KBM-7 (cell line): Measurements from ENCODE around the gene NDUFAF8.
"Not testable (repeated sequence)": the region's sequence is repeated elsewhere in the genome, so short reads cannot be mapped to it uniquely, and the experiment has no call there.

Experiments
- DNase-seq: peaks from one replicate; pipeline ENCODE4 v3.0.0-alpha.2; 2015
- in situ Hi-C: fragments of 300-500 bp; cut with MboI; formaldehyde crosslinking; loops from 2 replicates; pipeline ENCODE4 v1.14.3; 2020; ENCODE audit warnings: low sequenced_read_pairs, low pct_unique_long_range_greater_than_20kb, mixed read lengths

NDUFAF8 gene

DNA sequence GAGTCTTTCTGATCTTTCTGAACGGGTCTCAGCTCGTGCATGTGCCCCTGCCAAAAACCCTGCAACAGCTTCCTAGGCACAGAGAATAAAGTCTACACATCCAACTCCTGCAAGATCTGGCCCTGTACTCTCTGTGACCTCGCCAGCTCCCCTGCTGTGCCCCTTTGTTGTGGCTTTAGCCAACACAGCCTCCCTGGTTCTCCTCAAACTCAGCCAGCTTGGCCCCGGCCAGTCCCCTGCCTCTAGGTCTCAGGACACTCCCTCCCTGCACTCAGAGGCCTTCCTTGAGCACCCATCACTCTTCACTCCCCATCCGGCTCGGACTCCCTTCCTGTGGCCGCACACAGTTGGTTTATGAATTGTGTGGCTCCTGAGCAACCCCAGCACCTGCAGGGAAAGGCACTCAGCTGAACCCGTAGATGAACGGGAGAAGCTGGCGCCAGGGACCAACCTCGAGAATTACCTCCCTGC is 17.7 kb upstream of the NDUFAF8 start:
- in situ Hi-C loops: no loop called here
- no peak for DNase-seq

DNA sequence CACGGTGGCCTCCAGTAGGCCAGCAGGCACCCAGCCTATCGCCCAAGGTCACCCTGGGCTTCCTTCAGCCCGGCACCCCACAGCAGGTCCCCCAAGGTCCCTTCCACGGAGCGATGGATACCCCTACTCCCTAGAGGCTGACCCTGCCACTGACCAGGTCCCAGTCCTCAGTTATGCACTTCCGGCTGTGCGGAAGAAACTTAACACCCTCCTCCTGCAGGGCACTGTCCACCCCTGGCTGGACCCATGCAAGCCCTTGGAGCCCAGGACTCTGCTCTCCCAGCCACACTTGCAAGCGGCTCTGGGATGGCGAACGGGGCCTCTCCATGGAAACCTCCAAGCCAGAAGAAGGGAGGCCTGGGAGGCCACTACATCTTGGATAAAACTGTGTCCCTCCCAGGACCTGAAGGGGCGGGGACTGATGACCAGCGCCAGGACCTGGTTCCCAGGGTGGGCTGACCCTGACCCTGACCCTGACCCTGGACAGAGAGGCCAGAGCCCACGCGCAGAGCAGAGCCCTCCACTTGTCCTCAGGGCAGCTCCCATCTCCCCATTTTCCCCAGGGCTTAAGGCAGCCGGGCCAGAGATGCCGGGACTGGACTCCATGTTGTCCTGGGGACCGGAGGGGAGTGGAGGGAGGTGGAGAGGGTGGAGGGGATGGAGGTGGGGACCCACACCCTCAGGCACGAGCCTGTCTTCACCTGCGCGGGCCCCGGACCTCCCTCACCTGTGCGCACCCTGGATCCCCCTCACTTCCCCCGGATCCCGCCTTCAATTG is 17.1 kb upstream of the NDUFAF8 start:
- in situ Hi-C loops: no loop called here
- no peak for DNase-seq

DNA sequence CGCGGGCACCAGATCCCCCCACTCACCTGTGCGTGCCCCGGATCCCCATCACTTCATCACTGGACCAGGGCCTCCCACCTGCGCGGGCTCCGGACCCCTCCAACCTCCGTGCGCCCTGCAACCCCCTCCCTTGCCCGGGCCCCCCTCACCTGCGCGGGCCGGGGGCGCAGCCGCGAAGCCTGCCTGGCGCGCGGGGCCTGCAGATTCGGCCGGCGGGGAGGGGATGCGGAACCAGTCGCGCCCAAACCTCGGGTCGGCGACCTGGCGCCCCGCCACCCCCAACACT is 16.6 kb upstream of the NDUFAF8 start:
- DNase-seq: no peak
- in situ Hi-C loops: no loop called here

DNA sequence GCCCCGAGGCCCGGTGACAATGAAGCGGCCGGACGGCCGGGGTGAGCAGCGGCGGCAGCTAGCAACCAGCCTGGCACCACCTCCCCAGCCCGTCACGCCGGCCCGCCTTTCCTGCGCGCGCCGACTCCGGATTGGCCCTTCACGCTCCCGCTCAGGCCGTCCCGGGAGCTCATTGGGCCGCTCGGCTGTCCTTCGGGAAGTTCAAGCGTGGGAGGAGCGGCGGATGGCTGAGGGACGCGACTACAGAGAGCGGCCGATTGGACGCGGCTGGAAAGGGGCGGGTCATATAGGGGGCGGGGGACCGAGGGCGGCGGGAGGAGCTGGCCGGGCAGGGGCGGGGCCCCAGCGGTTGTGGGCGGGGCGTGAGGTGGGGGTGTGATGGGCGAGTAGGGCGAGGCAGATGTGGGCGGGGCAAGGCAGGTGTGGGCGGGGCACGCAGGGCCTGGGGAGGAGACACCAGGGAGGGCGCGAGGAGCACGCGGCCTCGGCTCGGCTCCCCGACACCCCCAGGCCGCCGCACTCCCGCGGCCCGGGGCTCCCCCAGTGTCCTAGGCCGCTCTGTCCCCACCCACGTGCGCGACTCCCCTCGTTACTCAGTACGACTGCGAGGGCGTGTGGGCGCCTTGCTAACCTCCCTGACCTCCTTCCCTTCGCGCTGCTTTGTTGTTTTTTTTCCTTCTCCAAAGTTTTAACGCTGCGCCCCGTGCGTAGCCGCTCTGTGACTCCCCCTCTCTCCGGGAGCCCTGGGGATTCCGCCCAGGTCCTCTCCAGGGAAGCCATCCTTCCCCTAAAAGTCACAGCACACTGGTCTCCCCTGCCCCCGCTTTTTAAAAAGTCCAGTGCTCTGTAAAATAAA is 16.0 kb upstream of the NDUFAF8 start, which contains the start of gene CEP131:
TSS of gene CEP131 (minus strand) at position 60 of the 856 bp plus-strand sequence. CDS start 2,909 bp downstream, outside the sequence.
- in situ Hi-C loops: no loop called here
- peak; percentile 97 for DNase-seq

DNA sequence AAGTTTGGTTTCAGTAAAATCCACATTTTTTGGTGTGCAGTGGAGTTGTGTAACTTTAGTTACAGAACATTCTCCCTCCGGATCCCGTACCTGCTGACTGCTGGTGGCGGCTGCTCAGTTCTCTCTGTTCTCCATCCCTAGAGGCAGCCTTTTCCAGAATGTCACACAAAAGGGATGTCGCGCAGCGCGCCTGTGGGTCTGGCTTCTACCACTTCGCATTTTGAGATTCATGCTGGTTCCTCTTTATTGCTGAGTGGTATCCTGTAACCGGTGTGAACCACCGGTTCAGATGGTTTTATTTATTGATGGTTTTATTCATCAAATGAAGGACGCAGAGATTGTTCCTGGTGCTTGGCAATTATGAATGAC is 15.4 kb upstream of the NDUFAF8 start:
- in situ Hi-C loops: no loop called here
- peak; percentile 65 for DNase-seq

DNA sequence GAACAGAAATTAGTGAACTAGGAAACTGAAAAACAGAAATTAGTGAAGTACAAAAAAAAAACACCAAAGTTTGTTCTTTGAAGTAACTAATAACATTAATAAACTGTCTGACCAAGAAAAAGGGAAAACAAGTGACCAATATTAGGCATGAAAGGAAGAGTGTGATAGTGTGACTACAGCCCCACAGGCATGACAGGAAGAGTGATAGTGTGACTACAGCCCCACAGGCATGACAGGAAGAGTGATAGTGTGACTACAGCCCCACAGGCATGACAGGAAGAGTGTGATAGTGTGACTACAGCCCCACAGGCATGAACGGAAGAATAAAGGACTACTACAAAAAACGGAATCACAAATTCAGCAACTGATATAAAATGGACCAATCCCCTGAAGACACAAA is 11.5 kb upstream of the NDUFAF8 start:
- DNase-seq, in situ Hi-C loops: not testable (repeated sequence)

DNA sequence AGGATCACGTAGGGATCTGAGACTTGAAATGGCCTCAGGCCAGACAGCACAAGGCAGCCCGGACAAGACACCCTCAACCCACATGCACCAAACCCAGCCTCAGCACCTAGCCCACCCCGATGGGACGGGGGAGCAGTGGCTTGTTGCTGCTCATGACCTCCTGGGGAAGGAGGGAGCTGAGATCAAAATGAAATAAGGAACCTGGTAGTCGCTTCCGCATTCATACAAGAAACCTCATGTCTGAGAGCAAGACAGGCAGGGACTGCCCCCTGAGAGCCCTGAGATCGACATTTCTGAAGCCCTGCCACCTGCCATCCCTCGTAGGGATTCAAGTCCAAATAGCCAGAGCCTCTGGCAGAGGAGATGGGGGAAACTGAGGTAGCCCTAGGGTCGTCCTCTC is 10.7 kb upstream of the NDUFAF8 start:
- in situ Hi-C loops: no loop called here
- DNase-seq: no peak

DNA sequence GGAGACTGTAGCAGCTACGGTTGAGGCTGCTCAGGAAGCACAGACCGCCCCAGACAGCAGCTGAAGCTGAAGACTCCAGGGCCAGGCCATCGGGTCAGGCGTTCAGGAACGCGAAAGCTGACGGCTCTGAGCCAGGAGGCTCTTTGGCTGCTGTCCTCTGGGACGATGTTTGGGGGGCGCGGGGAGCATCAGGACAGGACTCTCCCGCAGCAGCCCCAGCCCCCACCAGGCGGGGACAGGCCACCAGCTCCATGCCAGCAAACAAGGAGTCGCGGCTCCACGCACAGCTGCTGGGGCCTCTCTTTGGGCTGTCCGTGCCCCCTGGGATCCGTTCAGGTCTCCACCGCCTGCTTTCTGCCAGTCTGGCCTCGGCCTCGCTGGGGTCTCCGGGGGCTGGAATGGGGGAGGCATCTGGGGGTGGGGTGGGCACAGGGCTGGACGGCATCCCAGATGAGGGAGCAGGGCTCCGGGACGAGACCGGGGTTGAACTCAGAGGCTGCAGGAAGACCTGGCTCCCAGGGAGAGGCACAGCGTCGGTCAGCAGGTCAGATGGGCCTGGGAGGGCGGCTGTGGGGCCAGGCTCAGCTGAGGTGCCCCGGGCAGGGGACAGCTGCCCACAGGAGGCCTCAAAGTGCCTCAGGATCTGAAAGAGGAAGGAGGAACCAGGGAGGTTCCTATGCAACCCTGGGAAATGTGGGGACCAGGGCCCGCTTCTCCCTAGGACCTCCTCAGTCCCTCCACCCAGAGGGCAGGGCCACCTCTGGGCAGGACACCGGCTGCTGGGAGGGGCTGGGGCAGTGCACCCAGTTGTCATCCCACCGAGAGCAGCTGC is 10.1 kb upstream of the NDUFAF8 start:
- DNase-seq: no peak
- in situ Hi-C loops: no loop called here

DNA sequence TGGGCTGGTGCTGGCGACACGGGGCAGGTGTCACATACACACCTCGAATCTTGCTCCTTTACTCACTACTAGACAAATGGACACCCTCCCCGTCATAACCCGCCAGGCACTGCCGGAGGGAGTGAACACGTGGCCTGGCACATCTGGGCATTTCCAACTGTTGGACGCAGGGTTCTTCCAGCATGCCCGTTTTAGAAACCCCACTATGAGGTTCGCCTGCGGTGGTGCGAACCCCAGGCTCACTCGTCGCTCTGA is 9.5 kb upstream of the NDUFAF8 start:
- in situ Hi-C loops: no loop called here
- no peak for DNase-seq

DNA sequence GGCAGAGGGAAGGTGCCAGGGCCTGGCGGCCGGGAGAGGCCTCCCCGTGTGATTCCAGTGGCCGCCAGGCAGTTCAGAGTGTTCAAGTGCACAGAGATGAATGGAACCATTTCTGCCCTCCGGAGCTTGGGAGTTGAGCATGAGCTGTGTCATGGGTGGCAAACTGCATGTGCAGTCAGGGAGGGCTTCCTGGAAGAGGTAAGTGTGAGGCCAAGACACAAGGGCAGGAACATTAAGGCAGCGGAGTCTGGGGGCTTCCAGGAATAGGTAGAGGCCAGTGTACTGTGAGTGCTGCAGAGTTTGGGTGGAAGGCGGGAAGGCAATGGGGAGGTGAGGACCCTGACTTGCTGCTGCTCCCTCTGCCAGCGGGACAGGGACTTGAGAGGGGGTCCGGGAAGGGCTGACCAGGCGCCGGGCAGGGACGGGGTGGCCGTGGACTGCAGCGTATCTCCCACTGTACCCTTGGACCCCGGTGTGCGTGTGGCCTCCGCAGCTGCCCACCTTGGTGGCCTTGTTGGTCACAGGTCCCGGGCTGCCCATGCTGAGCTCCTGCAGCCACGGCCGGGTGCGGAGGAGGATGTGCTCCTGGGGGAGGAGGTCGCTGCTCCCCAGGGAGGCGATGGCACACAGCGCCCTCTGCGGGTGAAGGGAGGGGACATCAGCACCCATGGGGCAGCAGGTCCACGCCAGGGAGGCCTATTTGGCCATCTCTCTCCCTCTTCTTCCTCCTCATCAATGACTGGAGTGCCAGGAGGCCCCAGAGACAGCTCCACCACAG is 8.9 kb upstream of the NDUFAF8 start:
- in situ Hi-C loops: no loop called here
- no peak for DNase-seq

DNA sequence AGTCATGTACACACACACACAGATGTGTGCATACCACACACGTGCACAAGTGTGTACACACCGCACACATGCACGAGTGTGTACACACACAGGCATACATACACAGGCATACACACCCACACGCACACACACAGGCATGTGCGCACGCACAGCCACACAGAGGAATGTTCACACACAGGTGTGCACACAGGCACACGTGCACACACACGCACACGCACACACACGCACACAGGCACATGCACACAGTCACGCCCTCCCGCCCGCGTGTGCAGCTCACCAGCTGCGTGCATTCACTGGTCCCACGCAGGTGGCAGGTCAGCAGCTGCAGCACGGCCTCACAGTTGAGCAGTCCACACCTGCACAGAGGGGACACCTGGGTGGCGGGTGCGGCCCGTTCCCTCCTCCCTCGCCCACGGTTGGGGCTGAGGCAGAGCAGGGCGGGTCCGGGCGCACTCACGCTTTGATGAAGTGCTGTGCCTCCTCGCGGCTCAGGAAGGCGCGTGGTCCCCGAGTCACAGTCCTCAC is 7.9 kb upstream of the NDUFAF8 start:
- in situ Hi-C loops: no loop called here
- no peak for DNase-seq

DNA sequence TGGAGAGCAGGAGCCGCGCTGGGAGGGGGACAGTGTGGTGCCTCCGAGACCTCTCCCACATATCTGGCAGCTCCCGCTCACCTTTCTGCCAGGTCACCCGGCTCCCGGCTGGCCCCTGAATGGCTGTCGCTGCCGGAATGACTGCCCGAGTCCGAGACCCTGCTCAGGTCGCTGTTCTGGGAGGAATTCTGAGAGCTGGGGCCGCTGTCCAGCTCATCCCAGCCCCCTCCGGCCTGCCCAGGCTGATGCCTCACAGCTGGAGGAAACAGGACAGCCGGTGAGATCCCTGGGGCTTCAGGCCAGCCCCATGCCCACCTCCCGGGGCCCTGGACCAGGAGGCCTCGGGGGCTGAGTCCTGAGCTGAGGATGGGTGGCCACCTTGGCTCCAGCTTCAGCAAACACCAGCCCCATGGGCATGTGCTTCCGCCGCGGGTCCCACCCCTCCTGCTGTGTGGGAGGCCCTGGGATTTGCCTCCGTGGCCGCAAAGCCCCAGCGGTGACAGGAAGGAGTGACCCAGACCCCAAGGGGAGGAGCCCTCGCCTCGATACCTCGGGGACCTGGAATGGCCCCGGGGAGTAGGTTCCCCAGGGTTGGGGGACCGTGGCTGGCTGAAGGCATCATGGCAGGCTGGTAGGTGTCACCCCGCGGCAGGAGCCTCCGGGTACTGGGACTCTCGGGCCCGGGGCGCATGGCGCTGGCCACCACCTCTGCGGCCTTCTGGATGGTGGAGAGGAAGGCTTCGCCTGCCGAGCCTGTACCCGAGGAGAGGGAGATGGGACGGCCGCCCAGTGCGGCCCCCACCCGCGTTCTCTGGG is 7.1 kb upstream of the NDUFAF8 start:
- no peak for DNase-seq
- in situ Hi-C loops: no loop called here

DNA sequence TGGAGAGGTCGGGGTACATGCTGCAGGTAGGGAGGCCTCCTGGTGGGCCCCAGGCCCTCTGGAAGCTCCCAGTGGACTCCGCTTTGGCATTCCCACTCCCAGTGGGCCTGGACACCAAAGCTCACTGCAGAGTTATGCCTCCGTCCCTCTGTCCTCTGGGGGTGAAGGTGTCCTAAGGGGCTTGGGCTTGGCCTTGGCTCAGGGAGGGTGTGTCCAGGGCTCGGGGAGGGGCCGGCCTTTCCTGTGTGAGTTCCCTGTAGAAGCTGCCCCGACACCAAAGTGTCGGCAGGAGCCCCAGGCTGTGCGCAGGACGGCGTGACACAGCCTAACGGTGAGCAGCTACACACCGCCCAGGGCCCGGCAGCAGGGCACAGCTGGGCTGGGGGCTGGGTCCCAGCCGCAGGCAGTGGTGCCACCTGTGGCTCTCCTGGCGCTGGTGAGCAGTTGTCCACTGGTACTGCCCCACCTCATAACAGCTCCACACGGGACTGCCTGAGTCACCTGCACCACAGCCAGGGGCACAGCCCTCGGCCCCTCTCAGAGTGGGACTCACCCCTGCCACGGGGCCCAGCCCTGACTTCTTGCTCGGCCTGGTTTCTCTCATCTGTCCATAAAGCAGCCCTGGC is 6.4 kb upstream of the NDUFAF8 start:
- in situ Hi-C loops: no loop called here
- no peak for DNase-seq

DNA sequence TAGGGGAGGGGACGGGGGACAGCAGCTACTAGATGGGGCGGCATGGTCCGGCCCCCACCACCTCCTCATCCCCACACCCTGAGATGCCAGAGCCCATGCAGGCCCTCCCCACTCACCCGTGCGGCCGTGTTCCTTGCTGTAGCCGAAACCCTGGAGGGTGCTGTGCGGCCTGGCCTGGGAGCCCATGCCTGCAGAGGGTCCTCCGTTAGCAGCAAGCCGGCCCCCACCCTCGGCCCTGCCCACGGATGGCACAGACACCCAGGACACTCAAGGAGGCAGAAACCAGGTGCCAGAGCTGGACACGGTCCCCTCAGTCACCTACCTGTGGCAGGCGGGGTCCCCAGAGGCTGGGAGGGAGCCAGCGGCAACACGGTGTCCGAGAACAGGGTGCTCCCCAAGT is 5.8 kb upstream of the NDUFAF8 start:
- in situ Hi-C loops: no loop called here

DNA sequence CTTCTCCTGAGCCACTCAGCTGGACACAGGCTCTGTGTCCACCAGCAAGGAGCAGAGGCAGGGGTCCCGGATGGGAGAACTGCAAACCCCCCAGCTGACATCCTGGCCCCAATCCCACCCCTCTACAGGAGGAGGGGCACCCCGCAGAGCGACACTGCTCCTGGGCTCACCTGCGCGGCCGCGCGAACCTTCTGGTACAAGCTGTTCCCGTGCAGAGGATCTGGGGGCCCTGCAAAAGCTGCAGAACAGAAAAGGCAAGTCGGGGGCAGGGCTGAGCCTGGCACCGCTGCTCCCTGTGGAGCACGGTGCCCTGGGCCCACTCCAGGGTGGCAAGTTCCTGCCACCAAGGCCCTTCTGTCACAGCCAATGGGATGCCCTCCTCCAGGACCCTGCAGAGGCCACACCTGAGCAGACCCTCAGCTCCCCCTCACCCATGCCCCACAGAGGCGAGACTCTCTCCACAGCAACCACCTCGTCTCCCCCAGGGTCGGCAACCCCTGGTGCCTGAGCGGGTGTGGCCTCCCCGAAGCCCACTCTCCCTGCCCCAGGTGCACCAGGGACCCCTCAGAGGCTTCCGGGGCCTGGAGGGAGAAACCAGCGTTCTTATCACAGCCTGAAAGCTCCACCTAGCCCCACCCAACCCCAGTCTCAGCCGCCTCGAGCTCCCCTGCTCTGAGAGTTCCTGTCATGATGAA is 5.2 kb upstream of the NDUFAF8 start:
- DNase-seq: no peak
- in situ Hi-C loops: no loop called here

More for the DNA sequence above, 5.8 kb upstream of the NDUFAF8 start:
- DNase-seq: no peak

DNA sequence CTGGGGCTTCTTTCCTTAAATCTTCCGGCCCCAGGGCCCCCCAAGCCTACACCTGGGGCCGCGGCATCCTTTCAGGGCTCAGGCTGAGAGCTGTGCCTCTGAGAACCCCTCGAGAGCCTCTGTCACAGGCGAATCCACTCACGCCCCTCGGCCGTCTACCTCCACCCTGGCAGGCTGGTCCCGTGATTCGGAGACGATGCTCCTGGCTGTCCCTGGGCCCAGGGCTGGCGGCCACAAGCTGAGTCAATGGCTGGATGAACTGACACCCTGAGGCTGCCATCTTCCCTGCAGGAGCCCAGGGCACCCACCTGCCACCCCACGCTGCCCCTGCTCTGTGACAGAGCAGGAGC is 4.6 kb upstream of the NDUFAF8 start:
- no peak for DNase-seq
- in situ Hi-C loops: no loop called here
